ENCODE measurements around the gene STOML1. TPM values are rescaled to one million over a fixed set of nuclear protein-coding genes. Genes with fewer than 3 reads are reported as not detected.

STOML1 gene
- total RNA-seq, 1 donor from 2014 or later = 15.3 TPM

- Histone ChIP-seq H3K36me3 (peaks cover 0 to 14% of the 10 kb centered on the region in 2 donors), H3K4me3 (peak overlapping the region; percentile 83 to 85), H3K9me3 (no peaks in the 10 kb centered on the region), H3K4me1 (peaks cover 13 to 51% of the 10 kb centered on the region in 2 donors), H3K27me3 (no peaks in the 10 kb centered on the region), H3K27ac (peak overlapping the region; percentile 58 to 90)
- DNase-seq (ENCODE audit: low spot score in 2 of 2) = no peak
- no peak for TF ChIP-seq CTCF (IDR thresholded peaks at IDR 0.05)
- intact Hi-C loops (cut with DNase I) = loop anchor here (1.0 to 5.0 kb wide), 4 partner anchors 9 to 470 kb away; partner anchors contain the start of gene UBL7
Measured at GRCh38 chr15:73992594-73992898, 451 bp upstream of the STOML1 start.

GRCh38 chr15:73991260-73991659 lies 835 bp downstream of the STOML1 start:
- DNase-seq (ENCODE audit: low spot score in 2 of 2) = peak in 1 of 2 donors; percentile 92
- H3K27me3 ChIP-seq = no peaks in the 10 kb centered on the region
- H3K4me1 ChIP-seq = peaks cover 13 to 51% of the 10 kb centered on the region in 2 donors
- no peaks in the 10 kb centered on the region for H3K9me3 ChIP-seq
- TF ChIP-seq CTCF (IDR thresholded peaks at IDR 0.05) = no peak
- peak overlapping the region; percentile 83 to 85 for H3K4me3 ChIP-seq
- peak overlapping the region; percentile 90 for H3K27ac ChIP-seq
- intact Hi-C loops (cut with DNase I) = loop anchor here (5.0 kb wide), 2 partner anchors 326 to 471 kb away; partner anchors contain the start of gene UBL7
- H3K36me3 ChIP-seq = peaks cover 0 to 13% of the 10 kb centered on the region in 2 donors

GRCh38 chr15:73990250-73991005 lies 1.7 kb downstream of the STOML1 start:
- peak overlapping the region; percentile 90 for H3K27ac ChIP-seq
- intact Hi-C loops (cut with DNase I) = loop anchor here (5.0 kb wide), 2 partner anchors 327 to 472 kb away; partner anchors contain the start of gene UBL7
- H3K4me3 ChIP-seq = peak overlapping the region in 1 of 2 donors; percentile 85
- no peaks in the 10 kb centered on the region for H3K27me3 ChIP-seq
- no peak for DNase-seq (ENCODE audit: low spot score in 2 of 2)
- TF ChIP-seq CTCF (IDR thresholded peaks at IDR 0.05) = no peak
- H3K4me1 ChIP-seq = peaks cover 13 to 47% of the 10 kb centered on the region in 2 donors
- H3K9me3 ChIP-seq = no peaks in the 10 kb centered on the region
- H3K36me3 ChIP-seq = peaks cover 0 to 15% of the 10 kb centered on the region in 2 donors

- Histone ChIP-seq H3K36me3 (peaks cover 0 to 17% of the 10 kb centered on the region in 2 donors), H3K4me1 (peaks cover 13 to 54% of the 10 kb centered on the region in 2 donors), H3K27ac (peak overlapping the region; percentile 90), H3K9me3 (no peaks in the 10 kb centered on the region), H3K4me3 (no peak overlapping the region), H3K27me3 (no peaks in the 10 kb centered on the region)
- TF ChIP-seq CTCF (IDR thresholded peaks at IDR 0.05) = no peak
- intact Hi-C loops (cut with DNase I) = no loop called here
- DNase-seq (ENCODE audit: low spot score in 2 of 2) = no peak
Measured at GRCh38 chr15:73989001-73989798, 2.9 kb downstream of the STOML1 start.

- no peak overlapping the region for H3K4me3 ChIP-seq
- H3K27me3 ChIP-seq = no peaks in the 10 kb centered on the region
- no peak for DNase-seq (ENCODE audit: low spot score in 2 of 2)
- peaks cover 0 to 17% of the 10 kb centered on the region in 2 donors for H3K36me3 ChIP-seq
- H3K4me1 ChIP-seq = peaks cover 13 to 54% of the 10 kb centered on the region in 2 donors
- H3K27ac ChIP-seq = peak overlapping the region; percentile 90
- H3K9me3 ChIP-seq = no peaks in the 10 kb centered on the region
- TF ChIP-seq CTCF (IDR thresholded peaks at IDR 0.05) = no peak
- intact Hi-C loops (cut with DNase I) = no loop called here
Measured at GRCh38 chr15:73988445-73988969, 3.6 kb downstream of the STOML1 start.
